AG10803 (cell line): ENCODE measurements around the gene GNAI2.

ENCODE experiments used
- DNase-seq: peaks from one replicate; pipeline ENCODE4 v3.0.0; 2010; ENCODE audit warnings: low read depth
- H3K4me3 ChIP-seq: 2 replicates; pipeline ENCODE4 v1.5.1; 2011; ENCODE audit warnings: mild to moderate bottlenecking, low read length, control low read depth
- CTCF ChIP-seq: conservative IDR thresholded peaks from 2 replicates; pipeline ENCODE4 v1.5.1; 2011; ENCODE audit warnings: mild to moderate bottlenecking, low read length, control low read depth, inconsistent platforms

Gene GNAI2

GRCh38 chr3:50286322-50287227 lies 50.6 kb downstream of the GNAI2 start:
- no peak for TF ChIP-seq CTCF
- H3K4me3 ChIP-seq: no peak overlapping the region
- no peak for DNase-seq

GRCh38 chr3:50287262-50287661 lies 51.3 kb downstream of the GNAI2 start:
- TF ChIP-seq CTCF: no peak
- DNase-seq: no peak
- no peak overlapping the region for H3K4me3 ChIP-seq

GRCh38 chr3:50288387-50289007 lies 52.5 kb downstream of the GNAI2 start:
- no peak for DNase-seq
- no peak overlapping the region for H3K4me3 ChIP-seq
- TF ChIP-seq CTCF: no peak

GRCh38 chr3:50289130-50289529 lies 53.1 kb downstream of the GNAI2 start:
- no peak overlapping the region for H3K4me3 ChIP-seq
- TF ChIP-seq CTCF: no peak

GRCh38 chr3:50290161-50290641 lies 54.2 kb downstream of the GNAI2 start:
- H3K4me3 ChIP-seq: no peak overlapping the region
- no peak for TF ChIP-seq CTCF
- no peak for DNase-seq

More at GRCh38 chr3:50289130-50289529, 53.1 kb downstream of the GNAI2 start:
- no peak for DNase-seq

- H3K4me3 ChIP-seq: peak within 1 kb of the TSS; percentile 91
- TF ChIP-seq CTCF: peak; percentile 4; the same call in 1 of the 2 replicates
- DNase-seq: peak; percentile 97
These were observed 56.4 kb downstream of the GNAI2 start, which contains the start of gene IFRD2 for GRCh38 chr3:50292159-50293078. Gene IFRD2, minus strand, starts transcription at chr3:50292429. Its CDS starts 155 bp downstream, at chr3:50292274.
